ENCODE data around the gene ADCY1. TPM values are rescaled to one million over a fixed set of nuclear protein-coding genes. Genes with fewer than 3 reads are reported as not detected.

Gene ADCY1
- total RNA-seq, 1 donor from 2014 or later = 9.9 TPM

GRCh38 chr7:45627691-45628456 is 53.7 kb downstream of the ADCY1 start:
- H3K9ac ChIP-seq (ENCODE audit: low read depth in 1 of 3, low read length in 3 of 3) = no peak overlapping the region
- no peak overlapping the region for H3K27ac ChIP-seq (ENCODE audit: low read depth, low read length)
- peaks cover 0 to 4% (median 2%) of the 10 kb centered on the region in 3 donors for H3K4me1 ChIP-seq (ENCODE audit: control insufficient read depth in 3 of 3, insufficient read depth in 3 of 3, low read length in 3 of 3)
- peaks cover 0 to 6% (median 0%) of the 10 kb centered on the region in 3 donors for H3K9me3 ChIP-seq (ENCODE audit: control insufficient read depth in 3 of 3, low read length in 3 of 3)
- no peaks in the 10 kb centered on the region for H3K36me3 ChIP-seq (ENCODE audit: control insufficient read depth in 3 of 3, insufficient read depth in 3 of 3, low read length in 3 of 3)
- no peak overlapping the region for H3K4me3 ChIP-seq (ENCODE audit: low read length in 3 of 3)
- no peaks in the 10 kb centered on the region for H3K27me3 ChIP-seq (ENCODE audit: control insufficient read depth in 3 of 3, insufficient read depth in 3 of 3, low read length in 3 of 3)

- Histone ChIP-seq H3K9ac (ENCODE audit: low read depth in 1 of 3, low read length in 3 of 3) (no peak overlapping the region), H3K4me1 (ENCODE audit: control insufficient read depth in 3 of 3, insufficient read depth in 3 of 3, low read length in 3 of 3) (no peaks in the 10 kb centered on the region)
Measured at GRCh38 chr7:45631569-45631968, 57.4 kb downstream of the ADCY1 start.

GRCh38 chr7:45636733-45637132 is 62.6 kb downstream of the ADCY1 start:
- no peak overlapping the region for H3K27ac ChIP-seq (ENCODE audit: low read depth, low read length)
- H3K9ac ChIP-seq (ENCODE audit: low read depth in 1 of 3, low read length in 3 of 3) = no peak overlapping the region
- no peaks in the 10 kb centered on the region for H3K27me3 ChIP-seq (ENCODE audit: control insufficient read depth in 3 of 3, insufficient read depth in 3 of 3, low read length in 3 of 3)
- H3K4me1 ChIP-seq (ENCODE audit: control insufficient read depth in 3 of 3, insufficient read depth in 3 of 3, low read length in 3 of 3) = no peaks in the 10 kb centered on the region
- no peaks in the 10 kb centered on the region for H3K9me3 ChIP-seq (ENCODE audit: control insufficient read depth in 3 of 3, low read length in 3 of 3)
- H3K36me3 ChIP-seq (ENCODE audit: control insufficient read depth in 3 of 3, insufficient read depth in 3 of 3, low read length in 3 of 3) = no peaks in the 10 kb centered on the region
- no peak overlapping the region for H3K4me3 ChIP-seq (ENCODE audit: low read length in 3 of 3)

More at GRCh38 chr7:45631569-45631968, 57.4 kb downstream of the ADCY1 start:
- H3K27ac ChIP-seq (ENCODE audit: low read depth, low read length) = no peak overlapping the region
- H3K36me3 ChIP-seq (ENCODE audit: control insufficient read depth in 3 of 3, insufficient read depth in 3 of 3, low read length in 3 of 3) = no peaks in the 10 kb centered on the region
- H3K9me3 ChIP-seq (ENCODE audit: control insufficient read depth in 3 of 3, low read length in 3 of 3) = peaks cover 0 to 2% (median 0%) of the 10 kb centered on the region in 3 donors
- H3K27me3 ChIP-seq (ENCODE audit: control insufficient read depth in 3 of 3, insufficient read depth in 3 of 3, low read length in 3 of 3) = no peaks in the 10 kb centered on the region
- no peak overlapping the region for H3K4me3 ChIP-seq (ENCODE audit: low read length in 3 of 3)

GRCh38 chr7:45638916-45639315 is 64.7 kb downstream of the ADCY1 start:
- H3K4me1 ChIP-seq (ENCODE audit: control insufficient read depth in 3 of 3, insufficient read depth in 3 of 3, low read length in 3 of 3) = no peaks in the 10 kb centered on the region
- no peak overlapping the region for H3K4me3 ChIP-seq (ENCODE audit: low read length in 3 of 3)
- H3K9me3 ChIP-seq (ENCODE audit: control insufficient read depth in 3 of 3, low read length in 3 of 3) = no peaks in the 10 kb centered on the region
- no peak overlapping the region for H3K27ac ChIP-seq (ENCODE audit: low read depth, low read length)
- no peak overlapping the region for H3K9ac ChIP-seq (ENCODE audit: low read depth in 1 of 3, low read length in 3 of 3)
- no peaks in the 10 kb centered on the region for H3K36me3 ChIP-seq (ENCODE audit: control insufficient read depth in 3 of 3, insufficient read depth in 3 of 3, low read length in 3 of 3)
- H3K27me3 ChIP-seq (ENCODE audit: control insufficient read depth in 3 of 3, insufficient read depth in 3 of 3, low read length in 3 of 3) = no peaks in the 10 kb centered on the region

- Histone ChIP-seq H3K4me3 (ENCODE audit: low read length in 3 of 3) (no peak overlapping the region), H3K9me3 (ENCODE audit: control insufficient read depth in 3 of 3, low read length in 3 of 3) (no peaks in the 10 kb centered on the region), H3K9ac (ENCODE audit: low read depth in 1 of 3, low read length in 3 of 3) (no peak overlapping the region), H3K27me3 (ENCODE audit: control insufficient read depth in 3 of 3, insufficient read depth in 3 of 3, low read length in 3 of 3) (no peaks in the 10 kb centered on the region), H3K4me1 (ENCODE audit: control insufficient read depth in 3 of 3, insufficient read depth in 3 of 3, low read length in 3 of 3) (peaks cover 3 to 10% (median 10%) of the 10 kb centered on the region in 3 donors), H3K36me3 (ENCODE audit: control insufficient read depth in 3 of 3, insufficient read depth in 3 of 3, low read length in 3 of 3) (no peaks in the 10 kb centered on the region), H3K27ac (ENCODE audit: low read depth, low read length) (no peak overlapping the region)
Measured at GRCh38 chr7:45642044-45642443, 67.9 kb downstream of the ADCY1 start.

- Histone ChIP-seq H3K36me3 (ENCODE audit: control insufficient read depth in 3 of 3, insufficient read depth in 3 of 3, low read length in 3 of 3) (no peaks in the 10 kb centered on the region), H3K9me3 (ENCODE audit: control insufficient read depth in 3 of 3, low read length in 3 of 3) (no peaks in the 10 kb centered on the region), H3K9ac (ENCODE audit: low read depth in 1 of 3, low read length in 3 of 3) (no peak overlapping the region), H3K27me3 (ENCODE audit: control insufficient read depth in 3 of 3, insufficient read depth in 3 of 3, low read length in 3 of 3) (no peaks in the 10 kb centered on the region), H3K4me3 (ENCODE audit: low read length in 3 of 3) (no peak overlapping the region), H3K27ac (ENCODE audit: low read depth, low read length) (no peak overlapping the region), H3K4me1 (ENCODE audit: control insufficient read depth in 3 of 3, insufficient read depth in 3 of 3, low read length in 3 of 3) (peaks cover 5 to 16% (median 14%) of the 10 kb centered on the region in 3 donors)
Measured at GRCh38 chr7:45643630-45644029, 69.5 kb downstream of the ADCY1 start.

- Histone ChIP-seq H3K9ac (ENCODE audit: low read depth in 1 of 3, low read length in 3 of 3) (no peak overlapping the region), H3K4me3 (ENCODE audit: low read length in 3 of 3) (no peak overlapping the region), H3K4me1 (ENCODE audit: control insufficient read depth in 3 of 3, insufficient read depth in 3 of 3, low read length in 3 of 3) (peaks cover 5 to 16% (median 14%) of the 10 kb centered on the region in 3 donors), H3K27ac (ENCODE audit: low read depth, low read length) (no peak overlapping the region), H3K9me3 (ENCODE audit: control insufficient read depth in 3 of 3, low read length in 3 of 3) (no peaks in the 10 kb centered on the region), H3K36me3 (ENCODE audit: control insufficient read depth in 3 of 3, insufficient read depth in 3 of 3, low read length in 3 of 3) (no peaks in the 10 kb centered on the region), H3K27me3 (ENCODE audit: control insufficient read depth in 3 of 3, insufficient read depth in 3 of 3, low read length in 3 of 3) (no peaks in the 10 kb centered on the region)
Measured at GRCh38 chr7:45644237-45644636, 70.1 kb downstream of the ADCY1 start.

GRCh38 chr7:45645141-45645969 is 71.2 kb downstream of the ADCY1 start:
- H3K36me3 ChIP-seq (ENCODE audit: control insufficient read depth in 3 of 3, insufficient read depth in 3 of 3, low read length in 3 of 3) = peaks cover 0 to 5% (median 0%) of the 10 kb centered on the region in 3 donors
- H3K27me3 ChIP-seq (ENCODE audit: control insufficient read depth in 3 of 3, insufficient read depth in 3 of 3, low read length in 3 of 3) = no peaks in the 10 kb centered on the region
- no peak overlapping the region for H3K9ac ChIP-seq (ENCODE audit: low read depth in 1 of 3, low read length in 3 of 3)
- H3K9me3 ChIP-seq (ENCODE audit: control insufficient read depth in 3 of 3, low read length in 3 of 3) = no peaks in the 10 kb centered on the region
- H3K4me3 ChIP-seq (ENCODE audit: low read length in 3 of 3) = no peak overlapping the region
- H3K4me1 ChIP-seq (ENCODE audit: control insufficient read depth in 3 of 3, insufficient read depth in 3 of 3, low read length in 3 of 3) = peaks cover 5 to 16% (median 14%) of the 10 kb centered on the region in 3 donors
- H3K27ac ChIP-seq (ENCODE audit: low read depth, low read length) = no peak overlapping the region

GRCh38 chr7:45646207-45646821 is 72.1 kb downstream of the ADCY1 start:
- no peak overlapping the region for H3K27ac ChIP-seq (ENCODE audit: low read depth, low read length)
- no peaks in the 10 kb centered on the region for H3K27me3 ChIP-seq (ENCODE audit: control insufficient read depth in 3 of 3, insufficient read depth in 3 of 3, low read length in 3 of 3)
- peaks cover 5 to 16% (median 14%) of the 10 kb centered on the region in 3 donors for H3K4me1 ChIP-seq (ENCODE audit: control insufficient read depth in 3 of 3, insufficient read depth in 3 of 3, low read length in 3 of 3)
- no peaks in the 10 kb centered on the region for H3K9me3 ChIP-seq (ENCODE audit: control insufficient read depth in 3 of 3, low read length in 3 of 3)
- H3K36me3 ChIP-seq (ENCODE audit: control insufficient read depth in 3 of 3, insufficient read depth in 3 of 3, low read length in 3 of 3) = peaks cover 0 to 12% (median 0%) of the 10 kb centered on the region in 3 donors
- H3K9ac ChIP-seq (ENCODE audit: low read depth in 1 of 3, low read length in 3 of 3) = no peak overlapping the region
- no peak overlapping the region for H3K4me3 ChIP-seq (ENCODE audit: low read length in 3 of 3)
